Effector CD8-positive, alpha-beta T cell (primary cell): ENCODE data around the gene CCDC127.
"Not testable (repeated sequence)": the region's sequence is repeated elsewhere in the genome, so short reads cannot be mapped to it uniquely, and the experiment has no call there.

Source experiments
- DNase-seq: peaks from one replicate; lab custom pipeline; 2025; lab: John Stamatoyannopoulos, UW
- total RNA-seq, 4 experiments: gene quantifications; one replicate each; lab custom pipeline; 2026; lab: John Stamatoyannopoulos, UW

CCDC127 gene
- 25.0 to 37.6 (median 33.6) reads per million in 4 experiments for total RNA-seq

DNA sequence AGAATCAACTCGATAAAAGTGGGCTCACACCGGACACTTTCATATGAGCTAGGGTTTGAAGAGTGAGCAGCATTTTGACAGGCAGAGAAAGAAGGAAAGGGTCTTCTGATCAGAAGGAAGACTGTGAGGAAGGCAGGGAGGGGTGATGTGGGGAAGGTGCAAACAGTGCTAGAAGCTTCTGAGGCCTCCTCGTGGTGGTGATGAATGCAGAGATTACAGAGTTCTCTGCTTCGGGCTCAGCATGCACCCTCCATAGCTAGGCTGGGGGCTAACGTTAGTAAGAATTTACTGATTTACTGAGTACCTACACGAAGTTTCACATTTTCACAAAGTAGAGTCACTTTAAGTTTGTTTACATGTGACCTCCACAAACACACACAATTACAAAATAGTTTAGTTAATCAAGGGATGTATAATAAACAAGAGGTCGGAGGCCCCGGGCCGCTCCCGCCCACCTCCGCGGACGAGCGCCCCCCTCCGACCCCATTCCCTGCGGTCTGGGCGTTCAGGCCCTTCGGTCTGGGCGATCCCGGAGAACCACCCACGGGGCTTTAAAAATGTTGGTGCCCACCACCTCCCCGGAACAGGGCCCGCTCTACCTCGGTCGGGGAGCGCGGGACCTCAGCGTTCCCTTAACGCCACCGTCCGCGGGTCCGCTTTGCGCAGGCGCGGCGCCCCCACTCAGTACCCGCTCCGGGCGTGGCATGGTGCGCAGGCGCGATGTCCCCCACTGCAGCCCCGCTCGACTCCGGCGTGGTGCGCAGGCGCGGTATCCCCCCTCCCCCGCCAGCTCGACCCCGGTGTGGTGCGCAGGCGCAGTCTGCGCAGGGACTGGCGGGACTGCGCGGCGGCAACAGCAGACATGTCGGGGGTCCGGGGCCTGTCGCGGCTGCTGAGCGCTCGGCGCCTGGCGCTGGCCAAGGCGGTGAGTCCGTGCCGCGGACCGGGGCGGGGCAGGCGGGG is at the start of gene CCDC127, which contains the start of gene SDHA:
TSS of gene CCDC127 (minus strand) at position 660 of the 963 bp plus-strand sequence. CDS start 1,304 bp downstream, outside the sequence.
TSS of gene SDHA (plus strand) at position 827 of the 963 bp plus-strand sequence. CDS start at position 863, 36 bp downstream.
- DNase-seq, result peak; percentile 98

DNA sequence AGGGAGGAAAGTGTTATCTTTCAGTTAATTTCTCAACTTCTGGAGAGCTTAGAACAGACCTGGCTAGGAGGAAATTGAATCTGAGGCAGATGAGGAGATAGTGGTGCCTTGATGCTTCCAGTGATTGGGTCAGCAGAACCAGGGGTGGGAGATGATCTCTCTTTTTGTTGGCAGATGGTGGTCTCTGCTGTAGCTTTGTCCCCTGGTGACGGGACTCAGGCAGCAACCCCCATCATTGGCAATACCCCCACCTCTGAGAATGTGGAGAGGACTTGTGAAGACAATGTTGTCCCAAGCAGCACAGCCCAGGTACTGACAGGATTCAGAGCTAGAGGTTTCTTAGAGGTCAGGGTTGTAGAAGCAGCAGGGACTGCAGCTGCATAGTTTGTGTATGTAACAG is 49.8 kb upstream of the CCDC127 start:
- no peak for DNase-seq

DNA sequence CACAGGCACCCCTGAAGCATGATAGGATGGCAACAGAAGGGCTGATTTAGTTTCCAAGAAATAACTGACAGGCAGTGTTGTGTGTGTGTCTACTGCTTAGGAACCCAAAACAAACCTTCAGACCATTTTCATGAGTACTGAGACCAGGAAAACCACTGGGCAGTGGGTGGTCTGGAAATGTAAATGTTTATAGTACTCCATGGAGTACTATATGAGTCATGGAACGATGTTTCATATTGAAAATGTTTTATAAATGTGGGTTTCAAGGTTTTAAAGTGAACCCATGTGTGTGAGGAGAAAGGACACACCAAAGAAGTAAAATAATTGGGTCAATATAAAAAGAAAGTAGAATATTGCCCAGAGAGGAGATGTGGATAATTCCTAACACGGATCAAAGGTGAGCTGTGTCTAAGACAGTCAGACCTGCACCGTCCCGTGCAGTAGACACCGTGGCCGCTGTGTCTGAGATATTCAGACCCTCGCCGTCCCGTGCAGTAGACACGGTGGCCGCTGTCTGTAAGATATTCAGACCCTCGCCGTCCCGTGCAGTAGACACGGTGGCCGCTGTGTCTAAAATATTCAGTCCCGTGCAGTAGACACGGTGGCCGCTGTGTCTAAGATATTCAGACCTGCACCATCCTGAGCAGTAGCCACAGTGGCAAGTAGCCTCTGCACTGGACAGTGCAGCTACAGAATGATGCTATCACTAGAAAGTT is 48.5 kb upstream of the CCDC127 start:
- not testable (repeated sequence) for DNase-seq

GRCh38 chr5:264338-264737 is 46.4 kb upstream of the CCDC127 start:
- DNase-seq, result no peak

GRCh38 chr5:263275-263974 is 45.5 kb upstream of the CCDC127 start:
- not testable (repeated sequence) for DNase-seq

DNA sequence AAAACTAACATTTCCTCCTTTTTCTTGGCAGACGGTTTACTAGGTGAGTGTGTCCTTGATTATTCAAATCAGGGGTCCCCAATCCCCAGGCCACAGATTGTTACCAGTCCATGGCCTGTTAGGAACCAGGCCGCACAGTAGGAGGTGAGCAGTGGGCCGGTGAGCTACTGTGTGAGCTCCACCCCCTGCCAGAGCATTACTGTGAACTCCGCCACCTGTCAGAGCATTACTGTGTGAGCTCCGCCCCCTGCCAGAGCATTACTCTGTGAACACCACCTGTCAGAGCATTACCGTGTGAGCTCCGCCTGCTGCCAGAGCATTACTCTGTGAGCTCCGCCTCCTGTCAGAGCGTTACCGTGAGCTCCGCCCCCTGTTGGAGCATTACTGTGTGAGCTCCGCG is 39.2 kb upstream of the CCDC127 start:
- no peak for DNase-seq

DNA sequence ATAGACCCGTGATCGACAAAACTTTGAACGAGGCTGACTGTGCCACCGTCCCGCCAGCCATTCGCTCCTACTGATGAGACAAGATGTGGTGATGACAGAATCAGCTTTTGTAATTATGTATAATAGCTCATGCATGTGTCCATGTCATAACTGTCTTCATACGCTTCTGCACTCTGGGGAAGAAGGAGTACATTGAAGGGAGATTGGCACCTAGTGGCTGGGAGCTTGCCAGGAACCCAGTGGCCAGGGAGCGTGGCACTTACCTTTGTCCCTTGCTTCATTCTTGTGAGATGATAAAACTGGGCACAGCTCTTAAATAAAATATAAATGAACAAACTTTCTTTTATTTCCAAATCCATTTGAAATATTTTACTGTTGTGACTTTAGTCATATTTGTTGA is 38.4 kb upstream of the CCDC127 start:
- not testable (repeated sequence) for DNase-seq

DNA sequence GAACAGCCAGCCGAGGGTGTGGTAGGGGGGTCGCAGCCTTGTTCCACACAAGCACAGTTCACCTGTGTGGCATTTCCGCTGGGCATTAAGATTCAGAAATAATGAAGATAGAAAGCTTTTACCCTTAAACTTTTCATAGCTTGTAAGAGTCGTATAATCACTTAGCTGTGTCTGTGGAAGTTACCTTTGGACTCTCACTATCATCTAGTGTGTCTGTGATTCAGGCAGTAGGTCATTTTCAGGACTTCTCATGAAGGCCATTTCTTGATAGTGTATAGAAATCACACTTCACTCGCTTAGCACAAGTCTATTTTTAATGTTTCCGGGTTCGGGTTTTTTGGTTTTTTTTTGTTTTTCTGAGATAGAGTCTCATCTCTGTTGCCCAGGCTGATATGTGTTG is 37.2 kb upstream of the CCDC127 start:
- not testable (repeated sequence) for DNase-seq

- DNase-seq, result not testable (repeated sequence)
Measured at GRCh38 chr5:254322-254721, 36.4 kb upstream of the CCDC127 start.

DNA sequence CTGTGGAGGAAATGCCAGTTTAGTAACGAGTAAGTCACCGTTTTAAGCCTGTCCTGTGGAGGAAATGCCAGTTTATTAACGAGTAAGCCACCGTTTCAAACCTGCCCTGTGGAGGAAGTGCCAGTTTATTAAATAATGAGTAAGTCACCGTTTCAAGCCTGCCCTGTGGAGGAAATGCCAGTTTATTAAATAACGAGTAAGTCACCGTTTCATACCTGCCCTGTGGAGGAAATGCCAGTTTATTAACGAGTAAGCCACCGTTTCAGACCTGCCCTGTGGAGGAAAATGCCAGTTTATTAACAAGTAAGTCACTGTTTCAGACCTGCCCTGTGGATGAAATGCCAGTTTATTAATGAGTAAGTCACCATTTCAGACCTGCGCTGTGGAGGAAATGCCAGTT is 34.6 kb upstream of the CCDC127 start:
- no peak for DNase-seq

GRCh38 chr5:251975-252374 is 34.0 kb upstream of the CCDC127 start:
- DNase-seq, result not testable (repeated sequence)

GRCh38 chr5:251538-251937 is 33.6 kb upstream of the CCDC127 start:
- not testable (repeated sequence) for DNase-seq

- not testable (repeated sequence) for DNase-seq
Measured at GRCh38 chr5:251016-251415, 33.1 kb upstream of the CCDC127 start.

GRCh38 chr5:250396-250795 is 32.4 kb upstream of the CCDC127 start:
- not testable (repeated sequence) for DNase-seq

DNA sequence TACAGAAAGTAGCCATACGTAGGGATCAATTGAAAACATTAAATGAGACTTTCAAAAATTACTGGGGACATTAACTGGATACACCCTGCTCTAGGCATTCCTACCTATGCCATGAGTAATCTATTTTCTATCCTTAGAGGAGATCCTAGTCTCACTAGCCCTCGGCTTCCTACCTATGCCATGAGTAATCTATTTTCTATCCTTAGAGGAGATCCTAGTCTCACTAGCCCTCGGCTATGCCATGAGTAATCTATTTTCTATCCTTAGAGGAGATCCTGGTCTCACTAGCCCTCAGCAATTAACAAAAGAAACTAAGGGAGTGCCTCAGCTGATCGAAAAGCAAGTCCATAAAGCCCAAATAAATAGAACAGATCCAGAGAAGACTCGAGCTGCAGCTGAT is 27.8 kb upstream of the CCDC127 start:
- DNase-seq, result not testable (repeated sequence)

DNA sequence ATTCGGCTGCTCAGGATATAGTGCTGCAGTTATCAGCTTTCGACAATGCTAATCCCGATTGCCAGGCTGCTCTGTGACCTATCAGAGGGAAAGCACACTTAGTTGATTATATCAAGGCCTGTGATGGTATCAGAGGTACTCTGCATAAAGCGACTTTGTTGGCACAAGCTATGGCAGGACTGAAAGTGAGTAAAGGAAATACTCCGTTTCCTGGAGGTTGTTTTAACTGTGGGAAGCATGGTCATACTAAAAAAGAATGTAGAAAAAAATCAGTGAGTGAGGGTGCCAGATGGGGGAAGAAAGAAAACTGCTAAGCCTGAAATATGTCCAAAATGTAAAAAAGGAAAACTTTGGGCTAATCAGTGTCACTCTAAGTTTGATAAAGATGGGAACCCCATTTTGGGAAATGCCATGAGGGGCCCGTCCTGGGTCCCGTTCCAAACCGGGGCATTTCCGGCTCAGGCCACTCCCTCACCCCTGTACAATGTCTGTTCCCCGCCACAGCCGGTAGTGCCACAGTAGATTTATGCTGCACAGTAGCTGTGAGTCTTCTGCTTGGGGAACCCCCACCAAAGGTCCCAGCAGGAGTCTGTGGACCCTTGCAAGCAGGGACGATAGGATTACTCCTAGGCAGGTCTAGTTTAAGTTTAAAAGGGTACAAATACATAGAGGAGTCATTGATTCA is 25.9 kb upstream of the CCDC127 start:
- DNase-seq, result peak; percentile 10

GRCh38 chr5:241045-241669 is 23.2 kb upstream of the CCDC127 start:
- not testable (repeated sequence) for DNase-seq

DNA sequence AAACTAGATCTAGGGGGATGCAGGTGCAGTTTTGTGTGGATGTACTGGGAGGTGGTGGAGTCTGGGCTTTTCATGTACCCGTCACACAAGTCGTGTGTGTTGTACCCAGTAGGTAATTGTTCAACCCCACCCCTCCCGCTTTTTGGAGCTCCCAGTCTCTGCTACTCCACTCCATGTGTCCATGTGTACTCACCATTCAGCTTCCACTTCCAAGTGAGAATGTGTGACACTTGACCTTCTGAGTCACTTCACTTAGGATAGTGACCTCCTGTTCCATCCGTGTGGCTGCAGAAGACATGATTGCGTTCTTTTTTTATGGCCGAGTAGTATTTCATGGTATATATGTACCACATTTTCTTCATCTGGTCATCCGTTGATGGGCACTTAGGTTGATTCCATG is 22.6 kb upstream of the CCDC127 start:
- DNase-seq, result not testable (repeated sequence)

DNA sequence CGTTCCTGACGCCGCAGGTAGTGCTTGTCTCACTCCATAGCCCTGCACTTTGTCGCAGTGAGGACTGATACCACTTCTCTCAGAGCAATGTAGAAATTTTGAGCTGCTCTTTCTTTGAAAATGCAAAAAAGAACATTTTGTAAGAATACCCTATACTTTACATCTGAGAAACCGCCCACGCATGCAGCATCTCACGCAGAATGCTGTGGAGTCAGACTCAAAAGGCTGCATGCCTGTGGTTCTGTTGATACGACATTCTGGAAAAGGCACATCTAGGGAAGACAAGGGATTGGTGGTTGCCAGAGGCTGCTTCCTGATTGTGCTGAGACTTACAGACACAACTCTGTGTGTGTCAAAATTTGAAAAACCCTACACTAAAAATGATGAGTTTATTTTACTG is 20.0 kb upstream of the CCDC127 start:
- not testable (repeated sequence) for DNase-seq

DNA sequence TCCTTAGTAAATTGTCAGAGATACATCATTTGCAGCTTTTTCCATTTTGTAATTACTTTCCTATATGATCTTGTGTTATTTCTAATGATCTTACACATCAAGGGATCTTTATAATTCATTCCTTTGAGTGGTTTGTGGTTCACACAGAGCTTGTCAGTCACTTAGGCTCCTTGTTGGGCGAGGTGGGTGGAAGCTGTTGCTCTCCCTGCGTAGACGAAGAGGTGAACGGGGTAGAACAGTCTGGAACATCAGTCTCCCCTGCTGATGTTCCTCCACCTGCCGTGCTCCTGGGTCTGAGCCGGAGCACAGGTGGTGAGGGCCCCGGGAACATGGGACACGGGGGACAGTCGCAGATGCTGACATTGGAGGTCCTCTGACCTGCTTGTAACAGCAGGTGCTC is 17.6 kb upstream of the CCDC127 start:
- DNase-seq, result not testable (repeated sequence)

GRCh38 chr5:234450-234849 is 16.5 kb upstream of the CCDC127 start:
- DNase-seq, result no peak
